HEK293T (cell line): Measurements from ENCODE around the gene CKLF.
"Not testable (repeated sequence)": the region's sequence is repeated elsewhere in the genome, so short reads cannot be mapped to it uniquely, and the experiment has no call there.

Experiments
- LEF1 ChIP-seq: fragments of 450-650 bp; IDR thresholded peaks from 2 replicates; pipeline ENCODE4 v1.6.1; 2017; ENCODE audit warnings: mild to moderate bottlenecking, borderline replicate concordance
- SP1 ChIP-seq: fragments of 450-650 bp; IDR thresholded peaks from 2 replicates; pipeline ENCODE4 v1.6.1; 2017
- ZNF384 ChIP-seq: fragments of 450-650 bp; IDR thresholded peaks from 2 replicates; pipeline ENCODE4 v1.6.1; 2016
- TF ChIP-seq, protein P1 (sequence below): fragments of 450-650 bp; IDR thresholded peaks from 2 replicates; pipeline ENCODE4 v1.6.1; 2016

GRCh38 chr16:66611911-66612310 lies 59.5 kb downstream of the CKLF start:
- TF ChIP-seq, protein P1, sequence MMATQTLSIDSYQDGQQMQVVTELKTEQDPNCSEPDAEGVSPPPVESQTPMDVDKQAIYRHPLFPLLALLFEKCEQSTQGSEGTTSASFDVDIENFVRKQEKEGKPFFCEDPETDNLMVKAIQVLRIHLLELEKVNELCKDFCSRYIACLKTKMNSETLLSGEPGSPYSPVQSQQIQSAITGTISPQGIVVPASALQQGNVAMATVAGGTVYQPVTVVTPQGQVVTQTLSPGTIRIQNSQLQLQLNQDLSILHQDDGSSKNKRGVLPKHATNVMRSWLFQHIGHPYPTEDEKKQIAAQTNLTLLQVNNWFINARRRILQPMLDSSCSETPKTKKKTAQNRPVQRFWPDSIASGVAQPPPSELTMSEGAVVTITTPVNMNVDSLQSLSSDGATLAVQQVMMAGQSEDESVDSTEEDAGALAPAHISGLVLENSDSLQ: not testable (repeated sequence)
- not testable (repeated sequence) for TF ChIP-seq ZNF384, LEF1, SP1
